Epithelial cell of proximal tubule (primary cell): ENCODE measurements around the gene SPATA16. TPM values are rescaled to one million over a fixed set of nuclear protein-coding genes. Genes with fewer than 3 reads are reported as not detected.

Experiments used
- DNase-seq: peaks from one replicate; pipeline ENCODE4 v3.0.0-alpha.2; 2011; ENCODE audit warnings: low read depth
- H3K4me3 ChIP-seq: 2 replicates; pipeline ENCODE4 v1.5.1; 2011; ENCODE audit warnings: low read depth, mild to moderate bottlenecking, low read length
- CTCF ChIP-seq: conservative IDR thresholded peaks from 2 replicates; pipeline ENCODE4 v1.5.1; 2012; ENCODE audit warnings: low read depth, mild to moderate bottlenecking, low read length
- total RNA-seq: library from RNA; depleted of rRNA; stranded (reverse); fragments of >200 nt; gene quantifications from 2 replicates; pipeline ENCODE4 v1.2.3, GENCODE V29; 2015

Gene SPATA16
- total RNA-seq, 1 donor from 2014 or later, result not detected

GRCh38 chr3:173019378-173019777 is 121.7 kb downstream of the SPATA16 start:
- TF ChIP-seq CTCF, result no peak
- DNase-seq, result no peak
- no peak overlapping the region for H3K4me3 ChIP-seq

- TF ChIP-seq CTCF, result no peak
- no peak overlapping the region for H3K4me3 ChIP-seq
Measured at GRCh38 chr3:173018758-173019157, 122.3 kb downstream of the SPATA16 start.

GRCh38 chr3:173013219-173013832 is 127.7 kb downstream of the SPATA16 start:
- no peak for TF ChIP-seq CTCF
- H3K4me3 ChIP-seq, result no peak overlapping the region
- no peak for DNase-seq

More at GRCh38 chr3:173018758-173019157, 122.3 kb downstream of the SPATA16 start:
- no peak for DNase-seq

GRCh38 chr3:173009410-173009809 is 131.6 kb downstream of the SPATA16 start:
- no peak overlapping the region for H3K4me3 ChIP-seq
- TF ChIP-seq CTCF, result no peak
- no peak for DNase-seq

- no peak overlapping the region for H3K4me3 ChIP-seq
- no peak for TF ChIP-seq CTCF
- no peak for DNase-seq
Measured at GRCh38 chr3:173008978-173009377, 132.1 kb downstream of the SPATA16 start.

- no peak for TF ChIP-seq CTCF
Measured at GRCh38 chr3:173007079-173007723, 133.8 kb downstream of the SPATA16 start.

GRCh38 chr3:173006006-173006405 is 135.0 kb downstream of the SPATA16 start:
- no peak overlapping the region for H3K4me3 ChIP-seq
- DNase-seq, result no peak
- TF ChIP-seq CTCF, result no peak

More at GRCh38 chr3:173007079-173007723, 133.8 kb downstream of the SPATA16 start:
- H3K4me3 ChIP-seq, result no peak overlapping the region
- no peak for DNase-seq
